NB4 (cell line): ENCODE measurements around the gene SEPTIN5.

Source experiments
- DNase-seq: peaks from one replicate; pipeline ENCODE4 v3.0.0; 2010; ENCODE audit warnings: low read depth
- H3K4me3 ChIP-seq: one replicate; pipeline ENCODE4 v1.5.1; 2011; ENCODE audit warnings: mild to moderate bottlenecking, low read depth, low read length, moderate library complexity
- CTCF ChIP-seq: IDR thresholded peaks from one replicate; pipeline ENCODE4 v1.5.1; 2012; ENCODE audit warnings: low read depth, low read length
- MYC ChIP-seq: IDR thresholded peaks from 2 replicates; pipeline ENCODE4 v1.6.1; 2011; ENCODE audit warnings: low read depth, low read length
- POLR2A ChIP-seq: IDR thresholded peaks from 2 replicates; pipeline ENCODE4 v1.6.1; 2011; ENCODE audit warnings: mild to moderate bottlenecking; ENCODE audit not compliant: insufficient read length; ENCODE audit errors: extremely low read depth
- TF ChIP-seq, protein P1 (sequence below): IDR thresholded peaks from 2 replicates; pipeline ENCODE4 v1.6.1; 2011; ENCODE audit warnings: low read depth, low read length

The SEPTIN5 gene

DNA sequence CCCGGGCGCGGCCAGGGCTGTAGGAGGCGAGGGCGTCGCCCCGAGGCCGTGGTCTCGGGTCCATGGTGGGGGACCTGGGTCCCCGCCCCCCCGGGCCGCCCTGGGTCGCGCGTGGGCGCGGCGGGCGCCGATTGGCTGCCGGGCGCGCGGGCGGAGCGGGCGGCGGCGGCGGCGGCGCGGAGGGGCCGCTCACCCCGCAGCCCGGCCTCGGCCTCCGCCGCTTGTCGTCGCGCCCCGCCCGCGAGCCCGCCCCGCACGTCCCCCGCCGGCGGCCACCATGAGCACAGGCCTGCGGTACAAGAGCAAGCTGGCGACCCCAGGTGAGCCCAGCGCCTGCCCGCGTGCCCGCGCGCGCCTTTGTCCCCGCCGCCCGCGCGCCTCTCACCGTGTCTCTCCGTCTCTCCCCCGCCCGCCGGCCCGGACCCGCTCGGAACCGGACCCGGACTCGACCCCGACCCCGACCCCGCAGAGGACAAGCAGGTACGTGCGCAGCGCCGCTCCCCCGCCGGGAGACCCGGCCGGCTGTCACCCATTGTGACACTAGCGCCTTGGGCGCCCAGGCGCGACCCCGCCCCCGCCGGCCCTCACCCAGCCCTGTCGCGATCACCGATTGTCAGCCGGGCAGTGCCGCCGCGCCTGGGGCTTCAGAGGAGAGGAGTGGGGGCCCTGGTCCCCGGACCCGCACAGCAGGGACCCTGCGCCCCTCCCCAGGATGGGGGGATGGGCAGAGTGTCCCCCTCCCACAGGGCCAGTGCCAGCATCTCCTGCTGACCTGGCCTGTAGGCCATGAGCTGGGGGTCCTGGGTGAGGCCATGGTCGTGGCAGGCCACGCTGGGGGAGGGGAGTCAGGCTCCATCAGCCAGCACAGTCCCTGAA lies at the start of gene SEPTIN5:
Gene SEPTIN5, plus strand, starts transcription at position 192 of the 876 bp plus-strand sequence. Its CDS starts 86 bp downstream, at position 278.
- DNase-seq, result peak; percentile 29
- no peak within 1 kb of the TSS for H3K4me3 ChIP-seq
- no peak for TF ChIP-seq CTCF
- TF ChIP-seq MYC, result no peak
- TF ChIP-seq, protein P1, sequence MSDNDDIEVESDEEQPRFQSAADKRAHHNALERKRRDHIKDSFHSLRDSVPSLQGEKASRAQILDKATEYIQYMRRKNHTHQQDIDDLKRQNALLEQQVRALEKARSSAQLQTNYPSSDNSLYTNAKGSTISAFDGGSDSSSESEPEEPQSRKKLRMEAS, result no peak
- no peak for TF ChIP-seq POLR2A

GRCh38 chr22:19664951-19665783 lies 49.1 kb upstream of the SEPTIN5 start:
- TF ChIP-seq POLR2A (no peak), CTCF (no peak), MYC (no peak)
- TF ChIP-seq, protein P1, result no peak

GRCh38 chr22:19665784-19666672 lies 48.3 kb upstream of the SEPTIN5 start:
- DNase-seq, result no peak
- TF ChIP-seq, protein P1, result no peak
- no peak for TF ChIP-seq CTCF
- no peak for TF ChIP-seq MYC
- TF ChIP-seq POLR2A, result no peak
- no peak overlapping the region for H3K4me3 ChIP-seq

More at GRCh38 chr22:19664951-19665783, 49.1 kb upstream of the SEPTIN5 start:
- DNase-seq, result no peak
- no peak overlapping the region for H3K4me3 ChIP-seq

GRCh38 chr22:19666673-19667593 lies 47.4 kb upstream of the SEPTIN5 start:
- TF ChIP-seq POLR2A (no peak), MYC (no peak), CTCF (no peak)
- TF ChIP-seq, protein P1, result no peak
- DNase-seq, result no peak
- no peak overlapping the region for H3K4me3 ChIP-seq
